Mammary microvascular endothelial cell (primary cell): ENCODE results near the gene PRM2. TPM values are rescaled to one million over a fixed set of nuclear protein-coding genes. Genes with fewer than 3 reads are reported as not detected.

Experiments used
- total RNA-seq: library from RNA; depleted of rRNA; stranded (reverse); fragments of >200 nt; gene quantifications from 2 replicates; pipeline ENCODE4 v1.2.3, GENCODE V29; 2015

Gene PRM2, protein sequence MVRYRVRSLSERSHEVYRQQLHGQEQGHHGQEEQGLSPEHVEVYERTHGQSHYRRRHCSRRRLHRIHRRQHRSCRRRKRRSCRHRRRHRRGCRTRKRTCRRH
- total RNA-seq: not detected in 2 replicates

DNA sequence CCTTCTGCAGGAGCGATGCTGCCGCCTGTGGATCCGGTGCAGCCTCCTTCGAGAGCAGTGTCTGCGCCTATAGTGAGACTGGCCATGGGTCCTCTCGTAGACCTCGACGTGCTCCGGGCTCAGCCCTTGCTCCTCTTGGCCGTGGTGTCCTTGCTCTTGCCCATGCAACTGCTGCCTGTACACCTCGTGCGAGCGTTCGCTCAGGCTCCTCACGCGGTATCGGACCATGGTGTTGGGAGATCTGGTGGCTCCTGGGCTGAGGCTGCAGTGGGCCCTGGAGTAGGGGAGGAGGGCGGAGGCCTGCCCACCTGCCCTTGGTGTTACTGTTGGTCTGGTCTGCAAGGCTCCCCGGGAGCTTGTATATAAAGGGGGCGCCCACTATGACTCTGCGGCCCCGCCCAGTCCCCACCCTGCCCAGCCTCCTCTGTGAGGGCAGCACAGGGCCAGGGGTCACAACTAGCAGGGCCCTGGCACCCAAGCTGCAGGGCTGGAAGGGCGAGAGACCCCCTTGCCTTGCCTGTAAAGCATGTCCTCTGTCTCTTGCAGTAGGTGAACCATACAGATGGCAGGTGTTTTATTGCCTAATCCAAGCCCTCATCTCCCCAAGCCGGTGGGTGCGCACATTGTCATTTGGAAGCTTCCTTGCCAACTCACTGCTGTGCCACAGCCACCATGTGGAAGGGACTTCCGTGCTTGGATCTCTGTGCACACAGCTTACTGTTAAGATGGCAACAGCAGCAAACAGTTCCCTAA is at the start of gene PRM2:
PRM2 (minus strand) TSS at position 338 of the 753 bp plus-strand sequence; CDS start at position 228, 110 bp downstream.

GRCh38 chr16:11280616-11281522 is 4.6 kb upstream of the PRM2 start, which contains the start of gene PRM1:
TSS of gene PRM1 (minus strand) at chr16:11281330. CDS start at chr16:11281238, 92 bp downstream.

DNA sequence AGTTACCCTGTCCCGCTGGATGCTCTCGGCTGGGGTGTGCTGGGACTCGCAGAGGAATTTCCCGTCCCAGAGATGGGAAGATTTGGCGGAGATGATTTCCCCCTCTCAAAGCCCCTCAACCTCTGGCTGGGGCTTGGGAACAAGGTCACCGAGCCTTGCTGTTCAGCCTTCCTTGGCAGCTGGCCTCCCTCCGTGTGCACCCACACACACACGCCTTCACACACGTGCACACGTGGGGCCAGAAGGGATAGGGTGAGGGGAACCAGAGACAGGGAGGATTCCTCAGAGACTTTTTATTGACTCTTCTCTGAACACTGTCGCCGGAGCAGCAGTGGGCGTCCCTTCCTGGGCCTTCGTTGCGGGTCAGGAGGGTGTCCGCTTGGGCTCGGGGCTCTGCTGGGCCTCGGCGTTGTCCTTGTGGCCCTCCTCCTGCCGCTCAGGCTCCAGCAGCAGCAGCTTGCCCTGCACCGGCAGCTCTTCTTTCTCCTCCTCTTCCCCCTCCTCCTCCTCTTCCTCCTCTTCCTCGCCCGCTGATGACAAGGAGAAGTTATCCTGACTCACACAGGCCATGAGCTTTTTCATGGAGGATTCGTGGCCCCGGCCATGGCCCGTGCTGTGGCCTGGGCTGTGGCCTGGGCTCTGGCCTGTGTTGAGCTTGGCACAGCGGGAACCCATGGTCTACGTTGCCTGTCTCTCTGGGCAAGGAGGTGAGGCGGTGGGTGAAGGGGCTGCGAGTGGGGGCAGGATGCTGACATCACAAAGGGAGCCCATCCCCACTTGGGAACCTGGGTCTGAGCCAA is 3.2 kb downstream of the PRM2 start, which contains the start of gene PRM3:
PRM3 (minus strand) TSS at position 709 of the 800 bp plus-strand sequence; CDS start at position 675, 34 bp downstream.

GRCh38 chr16:11268921-11269375 is 7.3 kb downstream of the PRM2 start, which contains the start of gene TNP2:
TSS of gene TNP2 (minus strand) at chr16:11269325. CDS start at chr16:11269262, 63 bp downstream.

GRCh38 chr16:11255737-11256660 is 20.3 kb downstream of the PRM2 start, which contains the start of gene SOCS1:
TSS of gene SOCS1 (minus strand) at chr16:11256204. CDS start at chr16:11255478, 726 bp downstream.

Other genes starting within 250 kb of the PRM2 start
- 1.7 and 2.4 TPM in 2 replicates for gene SOCS1, start 20.3 kb downstream of the PRM2 start, total RNA-seq
- gene TNP2, start 7.2 kb downstream of the PRM2 start, total RNA-seq: not detected in 2 replicates
- gene PRM3, start 2.9 kb downstream of the PRM2 start, total RNA-seq: not detected in 2 replicates
- gene PRM1, start 4.8 kb upstream of the PRM2 start, total RNA-seq: not detected in 2 replicates
- 13.1 and 15.9 TPM in 2 replicates for gene RMI2, start 69.0 kb upstream of the PRM2 start, total RNA-seq